ENCODE measurements around the gene MFAP3.
"Not testable (repeated sequence)": the region's sequence is repeated elsewhere in the genome, so short reads cannot be mapped to it uniquely, and the experiment has no call there.

Gene MFAP3

GRCh38 chr5:154002093-154002492 is 36.7 kb upstream of the MFAP3 start:
- H3K27me3 ChIP-seq (ENCODE audit: insufficient read depth, low read length, poor library complexity): no peaks in the 10 kb centered on the region
- no peak overlapping the region for H2BK120ac ChIP-seq (ENCODE audit: low read depth, low read length)
- no peaks in the 10 kb centered on the region for H3K4me1 ChIP-seq (ENCODE audit: control insufficient read depth, low read depth, low read length)
- no peak overlapping the region for H3K4me2 ChIP-seq (ENCODE audit: low read length)
- H2AK5ac ChIP-seq (ENCODE audit: low read length): no peak overlapping the region
- WGBS (ENCODE audit: extremely low coverage, insufficient coverage, low lambda C conversion rate): no CpG with 5 or more reads among the region's 4 CpGs
- no peak overlapping the region for H3K56ac ChIP-seq (ENCODE audit: low read length)
- no peak overlapping the region for H4K5ac ChIP-seq (ENCODE audit: low read length)
- DNase-seq: no peak
- H3K4me3 ChIP-seq (ENCODE audit: low read length): no peak overlapping the region
- H2BK15ac ChIP-seq (replicated peaks; ENCODE audit: low read depth): no peak overlapping the region
- H3K9ac ChIP-seq (ENCODE audit: low read length): no peak overlapping the region
- no peak overlapping the region for H3K18ac ChIP-seq (ENCODE audit: low read length)
- no peak overlapping the region for H3K27ac ChIP-seq (ENCODE audit: low read depth, low read length)
- no peaks in the 10 kb centered on the region for H3K36me3 ChIP-seq (ENCODE audit: control insufficient read depth, insufficient read depth, low read length)
- no peaks in the 10 kb centered on the region for H3K79me1 ChIP-seq (ENCODE audit: low read length)
- H3K4ac ChIP-seq (ENCODE audit: low read depth, low read length): no peak overlapping the region
- no peaks in the 10 kb centered on the region for H3K79me2 ChIP-seq (ENCODE audit: control insufficient read depth, insufficient read depth, low read length)
- no peak overlapping the region for H2BK5ac ChIP-seq (ENCODE audit: low read length)
- no peak overlapping the region for H3K23ac ChIP-seq (ENCODE audit: low read length)
- no peak overlapping the region for H4K8ac ChIP-seq (ENCODE audit: low read depth, low read length)

GRCh38 chr5:154002511-154003020 is 36.2 kb upstream of the MFAP3 start:
- Histone ChIP-seq H3K18ac (ENCODE audit: low read length) (no peak overlapping the region), H3K23ac (ENCODE audit: low read length) (no peak overlapping the region), H3K79me2 (ENCODE audit: control insufficient read depth, insufficient read depth, low read length) (no peaks in the 10 kb centered on the region), H2BK15ac (replicated peaks; ENCODE audit: low read depth) (no peak overlapping the region), H3K36me3 (ENCODE audit: control insufficient read depth, insufficient read depth, low read length) (no peaks in the 10 kb centered on the region), H2BK120ac (ENCODE audit: low read depth, low read length) (no peak overlapping the region), H3K4me3 (ENCODE audit: low read length) (no peak overlapping the region), H3K27me3 (ENCODE audit: insufficient read depth, low read length, poor library complexity) (no peaks in the 10 kb centered on the region), H3K9ac (ENCODE audit: low read length) (no peak overlapping the region), H3K4me1 (ENCODE audit: control insufficient read depth, low read depth, low read length) (no peaks in the 10 kb centered on the region), H4K8ac (ENCODE audit: low read depth, low read length) (no peak overlapping the region), H3K27ac (ENCODE audit: low read depth, low read length) (no peak overlapping the region), H3K56ac (ENCODE audit: low read length) (no peak overlapping the region), H3K4me2 (ENCODE audit: low read length) (no peak overlapping the region), H3K79me1 (ENCODE audit: low read length) (no peaks in the 10 kb centered on the region), H2BK5ac (ENCODE audit: low read length) (no peak overlapping the region), H2AK5ac (ENCODE audit: low read length) (no peak overlapping the region), H4K5ac (ENCODE audit: low read length) (no peak overlapping the region), H3K4ac (ENCODE audit: low read depth, low read length) (no peak overlapping the region)
- no peak for DNase-seq
- no CpG with 5 or more reads among the region's 7 CpGs for WGBS (ENCODE audit: extremely low coverage, insufficient coverage, low lambda C conversion rate)

GRCh38 chr5:154005648-154006047 is 33.1 kb upstream of the MFAP3 start:
- WGBS (ENCODE audit: extremely low coverage, insufficient coverage, low lambda C conversion rate): no CpG with 5 or more reads among the region's 1 CpG
- H2BK15ac ChIP-seq (replicated peaks; ENCODE audit: low read depth): no peak overlapping the region

GRCh38 chr5:154010660-154011059 is 28.1 kb upstream of the MFAP3 start:
- DNase-seq: no peak
- no peak overlapping the region for H3K56ac ChIP-seq (ENCODE audit: low read length)
- H4K8ac ChIP-seq (ENCODE audit: low read depth, low read length): no peak overlapping the region
- no peak overlapping the region for H3K4me2 ChIP-seq (ENCODE audit: low read length)
- H3K9ac ChIP-seq (ENCODE audit: low read length): no peak overlapping the region
- no peaks in the 10 kb centered on the region for H3K79me2 ChIP-seq (ENCODE audit: control insufficient read depth, insufficient read depth, low read length)
- no peak overlapping the region for H2AK5ac ChIP-seq (ENCODE audit: low read length)
- H3K79me1 ChIP-seq (ENCODE audit: low read length): no peaks in the 10 kb centered on the region
- H3K4me1 ChIP-seq (ENCODE audit: control insufficient read depth, low read depth, low read length): no peaks in the 10 kb centered on the region
- WGBS (ENCODE audit: extremely low coverage, insufficient coverage, low lambda C conversion rate): no CpG with 5 or more reads among the region's 3 CpGs
- H3K4me3 ChIP-seq (ENCODE audit: low read length): no peak overlapping the region
- H3K27me3 ChIP-seq (ENCODE audit: insufficient read depth, low read length, poor library complexity): no peaks in the 10 kb centered on the region
- no peak overlapping the region for H3K4ac ChIP-seq (ENCODE audit: low read depth, low read length)
- no peak overlapping the region for H3K23ac ChIP-seq (ENCODE audit: low read length)
- H2BK15ac ChIP-seq (replicated peaks; ENCODE audit: low read depth): no peak overlapping the region
- H3K27ac ChIP-seq (ENCODE audit: low read depth, low read length): no peak overlapping the region
- no peak overlapping the region for H2BK120ac ChIP-seq (ENCODE audit: low read depth, low read length)
- no peak overlapping the region for H4K5ac ChIP-seq (ENCODE audit: low read length)
- H3K36me3 ChIP-seq (ENCODE audit: control insufficient read depth, insufficient read depth, low read length): no peaks in the 10 kb centered on the region
- no peak overlapping the region for H3K18ac ChIP-seq (ENCODE audit: low read length)
- H2BK5ac ChIP-seq (ENCODE audit: low read length): no peak overlapping the region

More at GRCh38 chr5:154005648-154006047, 33.1 kb upstream of the MFAP3 start:
- H3K18ac ChIP-seq (ENCODE audit: low read length): no peak overlapping the region
- no peak overlapping the region for H2AK5ac ChIP-seq (ENCODE audit: low read length)
- no peaks in the 10 kb centered on the region for H3K79me2 ChIP-seq (ENCODE audit: control insufficient read depth, insufficient read depth, low read length)
- no peak overlapping the region for H3K9ac ChIP-seq (ENCODE audit: low read length)
- H3K36me3 ChIP-seq (ENCODE audit: control insufficient read depth, insufficient read depth, low read length): no peaks in the 10 kb centered on the region
- no peak overlapping the region for H3K4ac ChIP-seq (ENCODE audit: low read depth, low read length)
- H3K4me1 ChIP-seq (ENCODE audit: control insufficient read depth, low read depth, low read length): no peaks in the 10 kb centered on the region
- no peak overlapping the region for H4K8ac ChIP-seq (ENCODE audit: low read depth, low read length)
- no peaks in the 10 kb centered on the region for H3K27me3 ChIP-seq (ENCODE audit: insufficient read depth, low read length, poor library complexity)
- no peak overlapping the region for H3K4me2 ChIP-seq (ENCODE audit: low read length)
- no peak overlapping the region for H3K27ac ChIP-seq (ENCODE audit: low read depth, low read length)
- no peaks in the 10 kb centered on the region for H3K79me1 ChIP-seq (ENCODE audit: low read length)
- no peak overlapping the region for H3K4me3 ChIP-seq (ENCODE audit: low read length)
- H4K5ac ChIP-seq (ENCODE audit: low read length): no peak overlapping the region
- H2BK120ac ChIP-seq (ENCODE audit: low read depth, low read length): no peak overlapping the region
- no peak for DNase-seq
- H3K56ac ChIP-seq (ENCODE audit: low read length): no peak overlapping the region
- no peak overlapping the region for H2BK5ac ChIP-seq (ENCODE audit: low read length)
- no peak overlapping the region for H3K23ac ChIP-seq (ENCODE audit: low read length)

GRCh38 chr5:154015071-154015693 is 23.6 kb upstream of the MFAP3 start:
- Histone ChIP-seq H3K79me1 (ENCODE audit: low read length) (no peaks in the 10 kb centered on the region), H4K8ac (ENCODE audit: low read depth, low read length) (no peak overlapping the region), H3K4me2 (ENCODE audit: low read length) (no peak overlapping the region), H3K56ac (ENCODE audit: low read length) (no peak overlapping the region), H3K27me3 (ENCODE audit: insufficient read depth, low read length, poor library complexity) (no peaks in the 10 kb centered on the region), H3K27ac (ENCODE audit: low read depth, low read length) (no peak overlapping the region), H3K9ac (ENCODE audit: low read length) (no peak overlapping the region), H3K4me3 (ENCODE audit: low read length) (no peak overlapping the region), H3K79me2 (ENCODE audit: control insufficient read depth, insufficient read depth, low read length) (no peaks in the 10 kb centered on the region), H2AK5ac (ENCODE audit: low read length) (no peak overlapping the region), H2BK120ac (ENCODE audit: low read depth, low read length) (no peak overlapping the region), H2BK15ac (replicated peaks; ENCODE audit: low read depth) (no peak overlapping the region), H3K18ac (ENCODE audit: low read length) (no peak overlapping the region), H3K23ac (ENCODE audit: low read length) (no peak overlapping the region), H3K4me1 (ENCODE audit: control insufficient read depth, low read depth, low read length) (no peaks in the 10 kb centered on the region), H3K36me3 (ENCODE audit: control insufficient read depth, insufficient read depth, low read length) (no peaks in the 10 kb centered on the region), H4K5ac (ENCODE audit: low read length) (no peak overlapping the region), H3K4ac (ENCODE audit: low read depth, low read length) (no peak overlapping the region), H2BK5ac (ENCODE audit: low read length) (no peak overlapping the region)
- WGBS (ENCODE audit: extremely low coverage, insufficient coverage, low lambda C conversion rate): no CpG with 5 or more reads among the region's 4 CpGs
- DNase-seq: peak; percentile 39

- H3K56ac ChIP-seq (ENCODE audit: low read length); H3K4me1 ChIP-seq (ENCODE audit: control insufficient read depth, low read depth, low read length); H3K79me1 ChIP-seq (ENCODE audit: low read length); H3K4ac ChIP-seq (ENCODE audit: low read depth, low read length); H3K36me3 ChIP-seq (ENCODE audit: control insufficient read depth, insufficient read depth, low read length); H3K27ac ChIP-seq (ENCODE audit: low read depth, low read length); DNase-seq; H3K18ac ChIP-seq (ENCODE audit: low read length); H2BK5ac ChIP-seq (ENCODE audit: low read length); H4K5ac ChIP-seq (ENCODE audit: low read length); H2BK15ac ChIP-seq (replicated peaks; ENCODE audit: low read depth); H3K79me2 ChIP-seq (ENCODE audit: control insufficient read depth, insufficient read depth, low read length); H4K8ac ChIP-seq (ENCODE audit: low read depth, low read length); H3K9ac ChIP-seq (ENCODE audit: low read length); H2AK5ac ChIP-seq (ENCODE audit: low read length); H3K4me2 ChIP-seq (ENCODE audit: low read length); H3K4me3 ChIP-seq (ENCODE audit: low read length); H3K27me3 ChIP-seq (ENCODE audit: insufficient read depth, low read length, poor library complexity); H3K23ac ChIP-seq (ENCODE audit: low read length); H2BK120ac ChIP-seq (ENCODE audit: low read depth, low read length): not testable (repeated sequence)
- no CpG with 5 or more reads among the region's 1 CpG for WGBS (ENCODE audit: extremely low coverage, insufficient coverage, low lambda C conversion rate)
These were observed 19.8 kb upstream of the MFAP3 start for GRCh38 chr5:154018919-154019318.

All from mesendoderm (in vitro differentiated cells).